ENCODE data around the gene GDAP1L1. TPM values are rescaled to one million over a fixed set of nuclear protein-coding genes. Genes with fewer than 3 reads are reported as not detected.
A peak's percentile ranks its signal among the peaks of the same experiment; 100 is the strongest.

GDAP1L1 gene
- polyA plus RNA-seq, 1 of the 3 experiments (the other 2 are of a cell fraction), result 0.30 TPM

- Histone ChIP-seq H3K4me1 (ENCODE audit: control insufficient read depth in 1 of 2, insufficient read depth in 2 of 2, low read depth in 1 of 2, low read length in 1 of 2) (peaks cover 5 to 19% of the 10 kb centered on the region in 2 experiments; a peak in 3 of 4 replicates), H3K36me3 (replicated peaks in 1 of 2; ENCODE audit: control insufficient read depth in 1 of 2, insufficient read depth in 2 of 2, low read length in 1 of 2) (peaks cover 7 to 14% of the 10 kb centered on the region in 2 experiments), H3K4me2 (peak within 1 kb of the TSS; percentile 94), H3K79me2 (ENCODE audit: insufficient read depth) (peaks cover 55% of the 10 kb centered on the region), H3K9me2 (no peaks in the 10 kb centered on the region), H3K27me3 (ENCODE audit: insufficient read depth) (no peaks in the 10 kb centered on the region), H2AFZ (ENCODE audit: low read depth) (peak within 1 kb of the TSS; percentile 93), H3K4me3 (ENCODE audit: low read depth in 2 of 2, low read length in 1 of 2) (peak within 1 kb of the TSS; percentile 92 to 97), H3F3A (replicated peaks; ENCODE audit: insufficient read depth) (peaks cover 5% of the 10 kb centered on the region), H3K9me3 (no peaks in the 10 kb centered on the region), H4K20me1 (ENCODE audit: insufficient read depth) (peaks cover 34% of the 10 kb centered on the region), H3K9ac (peak within 1 kb of the TSS; percentile 97), H3K27ac (ENCODE audit: low read depth in 2 of 2, low read length in 1 of 2) (peak within 1 kb of the TSS; percentile 84 to 92)
- ChIA-PET POLR2A (no interaction called here), CTCF (interaction anchor here (0.7 to 11.2 kb wide), 9 partner anchors 13 to 261 kb away, joined by 3 to 264 read pairs (median 3); partner anchors contain the start of gene FITM2)
- 2% methylated on average over 20 of the region's 79 CpGs for WGBS (ENCODE audit: low lambda C conversion rate)
- DNase-seq, result peak; percentile 100
- peak; percentile 45 for TF ChIP-seq REST (IDR thresholded peaks at IDR 0.05; ENCODE audit: low read depth, low read length)
- TF ChIP-seq USF1 (IDR thresholded peaks at IDR 0.05; ENCODE audit: borderline replicate concordance, low read depth), result peak; percentile 90
- TF ChIP-seq IRF3 (IDR thresholded peaks at IDR 0.05; ENCODE audit: low read depth, low read length), result no peak
- 0 out of 2 replicates have a peak, but pooled peaks have one; percentile 63 for TF ChIP-seq FOXM1 (IDR thresholded peaks at IDR 0.05; ENCODE audit: low read depth)
- TF ChIP-seq SIN3A (IDR thresholded peaks at IDR 0.05; ENCODE audit: borderline replicate concordance, low read depth, low read length), result peak; percentile 87
- TF ChIP-seq TAF1 (IDR thresholded peaks at IDR 0.05; ENCODE audit: borderline replicate concordance, low read depth, low read length), result peak; percentile 78; the same call in 1 of the 2 replicates
- no peak for TF ChIP-seq YY1 (IDR thresholded peaks at IDR 0.05; ENCODE audit: low read depth)
- TF ChIP-seq TCF12 (IDR thresholded peaks at IDR 0.05), result peak; percentile 27; the same call in 1 of the 2 replicates
- TF ChIP-seq MEF2A (IDR thresholded peaks at IDR 0.05; ENCODE audit: borderline replicate concordance, low read depth), result no peak
- peak; percentile 70 for TF ChIP-seq POLR2AphosphoS5 (IDR thresholded peaks at IDR 0.05; ENCODE audit: low read depth, low read length)
- peak; percentile 99 for TF ChIP-seq MAX (IDR thresholded peaks at IDR 0.05; ENCODE audit: low read depth)
- no peak for TF ChIP-seq GATA2 (CRISPR knock-in tag; IDR thresholded peaks at IDR 0.05)
- peak; percentile 93 for TF ChIP-seq MXI1 (IDR thresholded peaks at IDR 0.05; ENCODE audit: low read depth, low read length)
- peak; percentile 77 for TF ChIP-seq GABPA (IDR thresholded peaks at IDR 0.05; ENCODE audit: low read depth)
- TF ChIP-seq USF2 (IDR thresholded peaks at IDR 0.05; ENCODE audit: borderline replicate concordance, low read depth, low read length), result peak; percentile 71; the same call in 1 of the 2 replicates
- no peak for TF ChIP-seq FOSL2 (IDR thresholded peaks at IDR 0.05; ENCODE audit: borderline replicate concordance, low read depth)
- peak in 1 of 2 experiments; percentile 23; a peak in 1 of 4 replicates for TF ChIP-seq EP300 (IDR thresholded peaks at IDR 0.05; ENCODE audit: borderline replicate concordance in 1 of 2, low read depth in 1 of 2, low read length in 1 of 2)
- peak; percentile 50 for TF ChIP-seq CHD2 (IDR thresholded peaks at IDR 0.05; ENCODE audit: low read length, partially characterized antibody)
- TF ChIP-seq ELF1 (IDR thresholded peaks at IDR 0.05), result no peak
- TF ChIP-seq NRF1 (IDR thresholded peaks at IDR 0.05; ENCODE audit: low read depth, low read length), result peak; percentile 90
- 0 out of 2 replicates have a peak, but pooled peaks have one; percentile 37 for TF ChIP-seq ZBTB33 (IDR thresholded peaks at IDR 0.05; ENCODE audit: borderline replicate concordance, low read depth)
- no peak for TF ChIP-seq FOXJ3 (CRISPR knock-in tag; IDR thresholded peaks at IDR 0.05)
Observed at GRCh38 chr20:44210406-44211176, 36.5 kb upstream of the GDAP1L1 start, which contains the start of gene OSER1. OSER1 (minus strand) TSS chr20:44210771; CDS start chr20:44206957, 3,814 bp downstream.

Measured in SK-N-SH (cell line).